PC-9 (cell line): ENCODE measurements around the gene ETV7. TPM values are rescaled to one million over a fixed set of nuclear protein-coding genes. Genes with fewer than 3 reads are reported as not detected.

Experiments used
- BruUV-seq: library from RNA; stranded (reverse); fragments of 400-500 nt; replicated peaks from 2 replicates; lab custom pipeline; 2021; lab: Mats Ljungman, UMichigan
- CTCF ChIA-PET: fragments of 300-600 bp; sonication (Branson Sonifier 250); formaldehyde crosslinking; loops from one replicate; lab custom pipeline; 2022; ENCODE audit warnings: antibody characterized with exemption; lab: Charles Lee
- POLR2A ChIA-PET: fragments of 300-600 bp; sonication (Branson Sonifier 250); formaldehyde crosslinking; loops from one replicate; lab custom pipeline; 2022; ENCODE audit warnings: antibody characterized with exemption; ENCODE audit not compliant: unreplicated experiment; lab: Charles Lee
- DNase-seq, 2 experiments: peaks; one replicate each; pipeline versions ENCODE4 v3.0.0 to v3.0.0-alpha.2; 2015 to 2022; ENCODE audit warnings: mixed read lengths in 1 of 2
- H2AFZ ChIP-seq: fragments of 200-600 bp; sonication (generic); 2 replicates; pipeline ENCODE4 v1.8.1; 2017; ENCODE audit warnings: antibody characterized with exemption
- H3F3A ChIP-seq: fragments of 200-600 bp; sonication (generic); 2 replicates; pipeline ENCODE4 v1.8.1; 2017; ENCODE audit warnings: antibody characterized with exemption, mild to moderate bottlenecking, low read depth; ENCODE audit not compliant: insufficient read depth
- H3K27ac ChIP-seq: fragments of 200-600 bp; sonication (generic); 2 replicates; pipeline ENCODE4 v1.6.1; 2016; ENCODE audit warnings: mixed run types
- H3K27me3 ChIP-seq: fragments of 200-600 bp; sonication (generic); 2 replicates; pipeline ENCODE4 v1.6.1; 2016; ENCODE audit warnings: low read depth, mixed run types; ENCODE audit not compliant: insufficient read depth
- H3K36me3 ChIP-seq: fragments of 200-600 bp; sonication (generic); 2 replicates; pipeline ENCODE4 v1.6.1; 2016; ENCODE audit warnings: low read depth, mixed run types
- H3K4me1 ChIP-seq: fragments of 200-600 bp; sonication (generic); replicated peaks from 2 replicates; pipeline ENCODE4 v1.6.1; 2016; ENCODE audit warnings: mixed run types; ENCODE audit not compliant: insufficient read depth
- H3K4me2 ChIP-seq: fragments of 200-600 bp; sonication (generic); 2 replicates; pipeline ENCODE4 v1.6.1; 2017; ENCODE audit warnings: mixed run types
- H3K4me3 ChIP-seq: fragments of 200-600 bp; sonication (generic); 2 replicates; pipeline ENCODE4 v1.6.1; 2016; ENCODE audit warnings: mixed run types
- H3K79me2 ChIP-seq: fragments of 200-600 bp; sonication (generic); 2 replicates; pipeline ENCODE4 v1.6.1; 2017; ENCODE audit warnings: low read depth, mixed run types
- H3K9me2 ChIP-seq: fragments of 200-600 bp; sonication (generic); 2 replicates; pipeline ENCODE4 v1.8.1; 2017; ENCODE audit warnings: mild to moderate bottlenecking; ENCODE audit not compliant: insufficient read depth
- H3K9me3 ChIP-seq: fragments of 200-600 bp; sonication (generic); 2 replicates; pipeline ENCODE4 v1.8.1; 2016; ENCODE audit warnings: low read depth; ENCODE audit not compliant: insufficient read depth
- H4K20me1 ChIP-seq: fragments of 200-600 bp; sonication (generic); 2 replicates; pipeline ENCODE4 v1.8.1; 2017; ENCODE audit not compliant: insufficient read depth
- CTCF ChIP-seq: fragments of 200-600 bp; sonication (generic); conservative IDR thresholded peaks from 2 replicates; pipeline ENCODE4 v1.6.1; 2017; ENCODE audit warnings: mixed run types, antibody characterized with exemption, mild to moderate bottlenecking, moderate library complexity
- EZH2 ChIP-seq: fragments of 200-600 bp; sonication (generic); IDR thresholded peaks from 2 replicates; pipeline ENCODE4 v1.8.0; 2017; ENCODE audit warnings: antibody characterized with exemption, low read depth
- intact Hi-C: fragments of 100-400 bp; cut with micrococcal nuclease; formaldehyde crosslinking; loops from one replicate; pipeline ENCODE4 v1.10.0; 2022; ENCODE audit not compliant: unreplicated experiment
- total RNA-seq: library from RNA; stranded (reverse); gene quantifications from 2 replicates; pipeline ENCODE4 v1.2.3, GENCODE V29; 2021

Gene ETV7
- total RNA-seq, 1 experiment from 2014 or later: 0.57 TPM

GRCh38 chr6:36382976-36383375 lies 4.5 kb downstream of the ETV7 start:
- H3K4me2 ChIP-seq: no peak overlapping the region

GRCh38 chr6:36381502-36382389 lies 5.7 kb downstream of the ETV7 start:
- Histone ChIP-seq H3F3A (peaks cover 3% of the 10 kb centered on the region; the same call in 1 of the 2 replicates), H3K4me1 (no peaks in the 10 kb centered on the region), H3K4me2 (no peak overlapping the region), H3K79me2 (no peaks in the 10 kb centered on the region), H3K27me3 (no peaks in the 10 kb centered on the region), H3K4me3 (no peak overlapping the region), H3K27ac (no peak overlapping the region), H2AFZ (no peak overlapping the region), H3K36me3 (no peaks in the 10 kb centered on the region), H4K20me1 (no peaks in the 10 kb centered on the region), H3K9me2 (no peaks in the 10 kb centered on the region), H3K9me3 (no peaks in the 10 kb centered on the region)
- POLR2A ChIA-PET: no interaction called here
- no peak for DNase-seq
- TF ChIP-seq EZH2: no peak
- CTCF ChIA-PET: interaction anchor here (0.7 kb wide), 1 partner anchor 44 kb away, joined by 7 read pairs; no protein-coding TSS in a partner anchor
- intact Hi-C loops: no loop called here
- no TSS peak for BruUV-seq

More at GRCh38 chr6:36382976-36383375, 4.5 kb downstream of the ETV7 start:
- H3K27me3 ChIP-seq: peaks cover 11% of the 10 kb centered on the region; the same call in 1 of the 2 replicates
- no peaks in the 10 kb centered on the region for H3K9me3 ChIP-seq
- H3K4me3 ChIP-seq: no peak overlapping the region
- H4K20me1 ChIP-seq: no peaks in the 10 kb centered on the region
- TF ChIP-seq EZH2 (no peak), CTCF (no peak)
- intact Hi-C loops: no loop called here
- DNase-seq: no peak
- H3K79me2 ChIP-seq: no peaks in the 10 kb centered on the region
- no peaks in the 10 kb centered on the region for H3K4me1 ChIP-seq
- POLR2A ChIA-PET: interaction anchor here (0.6 kb wide), 1 partner anchor 115 kb away, joined by 6 read pairs; no protein-coding TSS in a partner anchor
- CTCF ChIA-PET: no interaction called here
- no peak overlapping the region for H2AFZ ChIP-seq
- no peaks in the 10 kb centered on the region for H3K36me3 ChIP-seq
- H3K27ac ChIP-seq: no peak overlapping the region
- no TSS peak for BruUV-seq
- no peaks in the 10 kb centered on the region for H3K9me2 ChIP-seq
- H3F3A ChIP-seq: peaks cover 3% of the 10 kb centered on the region; the same call in 1 of the 2 replicates

- Histone ChIP-seq H3F3A (peaks cover 3% of the 10 kb centered on the region; the same call in 1 of the 2 replicates), H3K27ac (no peak overlapping the region), H3K4me3 (no peak overlapping the region), H2AFZ (no peak overlapping the region), H4K20me1 (no peaks in the 10 kb centered on the region), H3K36me3 (no peaks in the 10 kb centered on the region), H3K27me3 (no peaks in the 10 kb centered on the region), H3K79me2 (no peaks in the 10 kb centered on the region), H3K4me1 (no peaks in the 10 kb centered on the region), H3K9me2 (no peaks in the 10 kb centered on the region), H3K9me3 (no peaks in the 10 kb centered on the region), H3K4me2 (no peak overlapping the region)
- CTCF ChIA-PET: interaction anchor here (0.6 kb wide), 1 partner anchor 301 kb away, joined by 3 read pairs; no protein-coding TSS in a partner anchor
- no TSS peak for BruUV-seq
- TF ChIP-seq EZH2 (no peak), CTCF (no peak)
- POLR2A ChIA-PET: interaction anchor here (0.6 kb wide), 1 partner anchor 731 kb away, joined by 4 read pairs; no protein-coding TSS in a partner anchor
- intact Hi-C loops: no loop called here
- DNase-seq: no peak
These were observed 7.3 kb downstream of the ETV7 start for GRCh38 chr6:36380166-36380565.
